ENCODE data around the gene MOCS1. TPM values are rescaled to one million over a fixed set of nuclear protein-coding genes. Genes with fewer than 3 reads are reported as not detected.
A peak's percentile ranks its signal among the peaks of the same experiment; 100 is the strongest.

MOCS1 gene
- total RNA-seq, 1 donor from 2014 or later: 1.3 TPM

- FAIRE-seq (no peak), DNase-seq (ENCODE audit: low read depth) (no peak)
- Histone ChIP-seq H3K4me3 (ENCODE audit: low read depth, low read length) (no peak overlapping the region), H3K36me3 (ENCODE audit: control insufficient read depth, insufficient read depth, low read length) (no peaks in the 10 kb centered on the region), H3K27me3 (ENCODE audit: control insufficient read depth, insufficient read depth, low read length) (no peaks in the 10 kb centered on the region)
- no peak for TF ChIP-seq CTCF (IDR thresholded peaks at IDR 0.05; ENCODE audit: insufficient read depth, low read length, severe bottlenecking)
Measured at GRCh38 chr6:39937686-39938333, 3.5 kb upstream of the MOCS1 start.

- no peak for TF ChIP-seq CTCF (IDR thresholded peaks at IDR 0.05; ENCODE audit: insufficient read depth, low read length, severe bottlenecking)
- DNase-seq (ENCODE audit: low read depth) (no peak), FAIRE-seq (no peak)
- no peaks in the 10 kb centered on the region for H3K36me3 ChIP-seq (ENCODE audit: control insufficient read depth, insufficient read depth, low read length)
- H3K4me3 ChIP-seq (ENCODE audit: low read depth, low read length): no peak overlapping the region
- H3K27me3 ChIP-seq (ENCODE audit: control insufficient read depth, insufficient read depth, low read length): no peaks in the 10 kb centered on the region
Measured at GRCh38 chr6:39936857-39937256, 2.6 kb upstream of the MOCS1 start.

- no peak for TF ChIP-seq CTCF (IDR thresholded peaks at IDR 0.05; ENCODE audit: insufficient read depth, low read length, severe bottlenecking)
- Histone ChIP-seq H3K36me3 (ENCODE audit: control insufficient read depth, insufficient read depth, low read length) (no peaks in the 10 kb centered on the region), H3K27me3 (ENCODE audit: control insufficient read depth, insufficient read depth, low read length) (no peaks in the 10 kb centered on the region), H3K4me3 (ENCODE audit: low read depth, low read length) (no peak overlapping the region)
- FAIRE-seq (no peak), DNase-seq (ENCODE audit: low read depth) (no peak)
Measured at GRCh38 chr6:39935241-39935640, 979 bp upstream of the MOCS1 start.

GRCh38 chr6:39933669-39934130, 562 bp downstream of the MOCS1 start:
- no peak for DNase-seq (ENCODE audit: low read depth)
- Histone ChIP-seq H3K27me3 (ENCODE audit: control insufficient read depth, insufficient read depth, low read length) (no peaks in the 10 kb centered on the region), H3K36me3 (ENCODE audit: control insufficient read depth, insufficient read depth, low read length) (no peaks in the 10 kb centered on the region), H3K4me3 (ENCODE audit: low read depth, low read length) (peak overlapping the region; percentile 65)
- TF ChIP-seq CTCF (IDR thresholded peaks at IDR 0.05; ENCODE audit: insufficient read depth, low read length, severe bottlenecking): no peak
- no peak for FAIRE-seq

- Histone ChIP-seq H3K4me3 (ENCODE audit: low read depth, low read length) (no peak overlapping the region), H3K36me3 (ENCODE audit: control insufficient read depth, insufficient read depth, low read length) (no peaks in the 10 kb centered on the region), H3K27me3 (ENCODE audit: control insufficient read depth, insufficient read depth, low read length) (no peaks in the 10 kb centered on the region)
- DNase-seq (ENCODE audit: low read depth) (no peak), FAIRE-seq (no peak)
- no peak for TF ChIP-seq CTCF (IDR thresholded peaks at IDR 0.05; ENCODE audit: insufficient read depth, low read length, severe bottlenecking)
Measured at GRCh38 chr6:39932386-39932910, 1.8 kb downstream of the MOCS1 start.

- no peak for TF ChIP-seq CTCF (IDR thresholded peaks at IDR 0.05; ENCODE audit: insufficient read depth, low read length, severe bottlenecking)
- FAIRE-seq (no peak), DNase-seq (ENCODE audit: low read depth) (no peak)
- Histone ChIP-seq H3K4me3 (ENCODE audit: low read depth, low read length) (no peak overlapping the region), H3K36me3 (ENCODE audit: control insufficient read depth, insufficient read depth, low read length) (no peaks in the 10 kb centered on the region), H3K27me3 (ENCODE audit: control insufficient read depth, insufficient read depth, low read length) (no peaks in the 10 kb centered on the region)
Measured at GRCh38 chr6:39931607-39932006, 2.7 kb downstream of the MOCS1 start.

All from bronchial epithelial cell (primary cell).